Mesothelial cell of epicardium (in vitro differentiated cells): ENCODE data around the gene CCSER1. TPM values are rescaled to one million over a fixed set of nuclear protein-coding genes. Genes with fewer than 3 reads are reported as not detected.
"Not testable (repeated sequence)": the region's sequence is repeated elsewhere in the genome, so short reads cannot be mapped to it uniquely, and the experiment has no call there.

Experiments used
- DNase-seq, 2 experiments: peaks; one replicate each; pipeline ENCODE4 v3.0.0; 2021; ENCODE audit warnings: low spot score in 2 of 2; ENCODE audit not compliant: unreplicated experiment in 2 of 2
- H3K27ac Mint-ChIP-seq: 2 replicates; pipeline ENCODE4 v1.8.0; 2021; ENCODE audit warnings: mixed read lengths
- H3K27me3 Mint-ChIP-seq: 2 replicates; pipeline ENCODE4 v1.8.0; 2021; ENCODE audit warnings: low read depth, mixed read lengths
- H3K36me3 Mint-ChIP-seq: 2 replicates; pipeline ENCODE4 v1.8.0; 2021; ENCODE audit warnings: mixed read lengths
- H3K4me1 Mint-ChIP-seq: 2 replicates; pipeline ENCODE4 v1.8.0; 2021; ENCODE audit warnings: mixed read lengths
- H3K4me3 Mint-ChIP-seq: 2 replicates; pipeline ENCODE4 v1.8.0; 2021; ENCODE audit warnings: mild to moderate bottlenecking, moderate library complexity, mixed read lengths
- H3K9me3 Mint-ChIP-seq: 2 replicates; pipeline ENCODE4 v1.8.0; 2021; ENCODE audit warnings: mixed read lengths
- total RNA-seq: library from RNA; stranded (reverse); gene quantifications from 3 replicates; pipeline ENCODE4 v1.2.1, GENCODE V29; 2021
- TF ChIP-seq, protein P1 (sequence below): fragments of 200-600 bp; sonication (generic); IDR thresholded peaks from one replicate; pipeline ENCODE4 v1.5.0; 2021; ENCODE audit warnings: antibody characterized with exemption; ENCODE audit not compliant: unreplicated experiment

CCSER1 gene
- total RNA-seq, 1 donor from 2014 or later: 7.2 TPM

DNA sequence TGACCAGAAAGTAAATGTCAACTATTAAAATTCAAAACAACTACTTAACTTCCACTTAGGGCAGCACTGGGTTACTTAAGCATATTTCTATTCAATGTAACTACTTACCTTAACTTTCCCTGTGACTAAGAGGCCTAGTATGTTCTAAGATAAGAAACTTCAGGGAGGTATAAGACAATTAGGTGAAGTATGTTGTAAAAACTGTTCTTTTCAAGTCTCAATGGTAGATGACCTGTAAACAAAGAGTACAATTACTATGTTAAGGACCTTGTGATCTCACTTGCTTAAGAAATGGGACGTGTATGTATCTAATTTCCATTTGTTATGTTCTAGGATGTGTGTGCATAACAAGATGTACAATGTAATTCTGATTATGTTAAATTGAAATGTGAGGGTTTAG, 960.5 kb downstream of the CCSER1 start:
- H3K27me3 Mint-ChIP-seq: no peaks in the 10 kb centered on the region
- DNase-seq: no peak
- peaks cover 6% of the 10 kb centered on the region for H3K9me3 Mint-ChIP-seq
- H3K27ac Mint-ChIP-seq: no peak overlapping the region
- H3K4me3 Mint-ChIP-seq: no peak overlapping the region
- peaks cover 21% of the 10 kb centered on the region for H3K4me1 Mint-ChIP-seq
- TF ChIP-seq, protein P1, sequence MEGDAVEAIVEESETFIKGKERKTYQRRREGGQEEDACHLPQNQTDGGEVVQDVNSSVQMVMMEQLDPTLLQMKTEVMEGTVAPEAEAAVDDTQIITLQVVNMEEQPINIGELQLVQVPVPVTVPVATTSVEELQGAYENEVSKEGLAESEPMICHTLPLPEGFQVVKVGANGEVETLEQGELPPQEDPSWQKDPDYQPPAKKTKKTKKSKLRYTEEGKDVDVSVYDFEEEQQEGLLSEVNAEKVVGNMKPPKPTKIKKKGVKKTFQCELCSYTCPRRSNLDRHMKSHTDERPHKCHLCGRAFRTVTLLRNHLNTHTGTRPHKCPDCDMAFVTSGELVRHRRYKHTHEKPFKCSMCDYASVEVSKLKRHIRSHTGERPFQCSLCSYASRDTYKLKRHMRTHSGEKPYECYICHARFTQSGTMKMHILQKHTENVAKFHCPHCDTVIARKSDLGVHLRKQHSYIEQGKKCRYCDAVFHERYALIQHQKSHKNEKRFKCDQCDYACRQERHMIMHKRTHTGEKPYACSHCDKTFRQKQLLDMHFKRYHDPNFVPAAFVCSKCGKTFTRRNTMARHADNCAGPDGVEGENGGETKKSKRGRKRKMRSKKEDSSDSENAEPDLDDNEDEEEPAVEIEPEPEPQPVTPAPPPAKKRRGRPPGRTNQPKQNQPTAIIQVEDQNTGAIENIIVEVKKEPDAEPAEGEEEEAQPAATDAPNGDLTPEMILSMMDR: no peak
- no peaks in the 10 kb centered on the region for H3K36me3 Mint-ChIP-seq

GRCh38 chr4:91089178-91089577, 962.0 kb downstream of the CCSER1 start:
- no peaks in the 10 kb centered on the region for H3K27me3 Mint-ChIP-seq
- peaks cover 23% of the 10 kb centered on the region for H3K4me1 Mint-ChIP-seq
- no peak for DNase-seq
- no peak overlapping the region for H3K27ac Mint-ChIP-seq
- H3K36me3 Mint-ChIP-seq: no peaks in the 10 kb centered on the region
- TF ChIP-seq, protein P1: no peak
- no peak overlapping the region for H3K4me3 Mint-ChIP-seq
- H3K9me3 Mint-ChIP-seq: peaks cover 6% of the 10 kb centered on the region

DNA sequence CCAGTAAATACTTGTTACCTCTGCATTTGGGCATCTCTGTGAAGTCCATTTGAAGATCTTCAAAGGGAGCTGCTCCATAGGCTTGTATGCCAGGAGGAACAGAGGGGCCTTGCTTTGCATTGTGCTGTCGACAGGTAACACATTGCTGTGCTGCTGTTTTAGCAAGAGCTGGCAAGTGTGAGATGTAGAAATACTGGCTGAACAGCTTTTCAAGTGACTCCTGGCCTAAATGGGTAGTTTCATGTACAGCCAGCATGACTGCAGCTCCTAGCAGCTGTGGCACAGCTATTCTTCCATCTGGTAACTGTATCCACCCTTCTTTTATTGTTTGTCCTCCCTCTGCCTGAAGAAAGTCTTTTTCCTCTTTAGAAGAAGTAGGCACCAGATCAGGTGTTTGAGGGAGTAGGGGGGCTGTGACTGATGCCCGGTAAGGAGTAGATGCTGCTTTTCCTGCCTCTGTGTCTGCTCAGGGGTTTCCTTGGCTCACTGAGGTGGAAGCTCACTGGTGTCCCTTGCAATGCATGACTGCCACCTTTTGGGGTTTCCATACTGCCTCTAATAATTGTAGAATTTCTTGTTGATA, 965.3 kb downstream of the CCSER1 start:
- TF ChIP-seq, protein P1: no peak
- H3K36me3 Mint-ChIP-seq: no peaks in the 10 kb centered on the region
- H3K9me3 Mint-ChIP-seq: peaks cover 23% of the 10 kb centered on the region
- H3K27me3 Mint-ChIP-seq: no peaks in the 10 kb centered on the region
- peak overlapping the region; percentile 69 for H3K27ac Mint-ChIP-seq
- H3K4me1 Mint-ChIP-seq: peaks cover 18% of the 10 kb centered on the region
- no peak for DNase-seq
- no peak overlapping the region for H3K4me3 Mint-ChIP-seq

DNA sequence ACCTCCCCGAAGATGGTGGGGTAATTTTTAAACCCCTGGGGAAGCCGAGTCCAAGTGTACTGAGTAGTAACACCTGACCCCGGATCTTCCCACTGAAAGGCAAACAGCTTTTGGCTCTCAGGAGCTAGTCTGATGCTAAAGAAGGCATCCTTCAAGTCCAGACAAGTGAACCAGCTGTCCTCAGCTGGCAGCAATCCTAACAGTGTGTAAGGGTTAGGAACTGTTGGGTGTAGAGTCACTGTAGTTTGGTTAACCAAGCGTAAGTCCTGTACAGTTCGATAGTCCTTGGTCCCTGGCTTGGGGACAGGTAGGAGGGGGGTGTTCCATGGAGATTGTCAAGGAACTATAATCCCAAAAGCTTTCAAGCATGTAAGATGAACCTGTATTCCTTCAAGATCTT, 967.0 kb downstream of the CCSER1 start:
- not testable (repeated sequence) for DNase-seq, H3K4me3 Mint-ChIP-seq, H3K27ac Mint-ChIP-seq, H3K36me3 Mint-ChIP-seq, H3K27me3 Mint-ChIP-seq
- Mint-ChIP-seq H3K4me1 (peaks cover 11% of the 10 kb centered on the region), H3K9me3 (peaks cover 23% of the 10 kb centered on the region)

DNA sequence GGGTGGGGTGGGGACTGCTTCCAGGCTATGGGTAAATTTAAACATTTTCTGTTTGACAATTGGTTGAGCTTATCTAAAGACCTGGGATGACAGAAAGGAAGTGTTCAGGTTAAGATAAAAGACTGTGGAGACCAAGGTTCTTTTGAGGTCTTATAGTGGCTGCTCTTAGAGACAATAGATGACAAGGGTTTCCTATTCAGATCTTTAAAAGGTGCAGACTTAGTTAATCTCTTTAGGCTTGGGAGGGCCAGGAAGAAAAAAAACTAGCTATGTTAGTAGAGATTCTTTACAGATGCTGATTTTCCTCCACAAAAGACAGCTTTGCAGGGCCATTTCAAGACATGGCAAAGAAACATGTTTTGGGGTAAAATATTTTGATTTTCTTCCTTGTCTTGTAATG, 972.5 kb downstream of the CCSER1 start:
- no peak for DNase-seq
- peaks cover 33% of the 10 kb centered on the region for H3K9me3 Mint-ChIP-seq
- H3K27ac Mint-ChIP-seq: no peak overlapping the region
- no peaks in the 10 kb centered on the region for H3K27me3 Mint-ChIP-seq
- TF ChIP-seq, protein P1: no peak
- no peak overlapping the region for H3K4me3 Mint-ChIP-seq
- no peaks in the 10 kb centered on the region for H3K4me1 Mint-ChIP-seq
- peaks cover 7% of the 10 kb centered on the region for H3K36me3 Mint-ChIP-seq

DNA sequence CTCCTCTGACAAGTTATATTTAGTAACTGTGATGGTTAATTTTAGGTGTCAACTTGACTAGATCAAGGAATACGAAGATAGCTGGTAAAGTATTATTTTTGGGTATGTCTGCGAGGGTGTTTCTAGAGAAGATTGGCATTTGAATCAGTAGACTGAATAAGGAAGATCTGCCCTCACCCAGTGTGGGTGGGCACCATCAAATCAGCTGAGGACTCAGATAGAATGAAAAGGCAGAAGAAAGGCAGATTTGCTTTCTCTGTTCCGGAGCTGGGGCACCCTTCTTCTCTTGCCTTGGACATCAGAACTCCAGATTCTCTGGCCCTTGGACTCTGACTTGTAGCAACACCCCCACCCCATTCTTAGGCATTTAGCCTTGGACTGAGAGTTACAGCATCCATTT, 981.6 kb downstream of the CCSER1 start:
- no peaks in the 10 kb centered on the region for H3K27me3 Mint-ChIP-seq
- peaks cover 26% of the 10 kb centered on the region for H3K9me3 Mint-ChIP-seq
- peaks cover 2% of the 10 kb centered on the region for H3K4me1 Mint-ChIP-seq
- peaks cover 10% of the 10 kb centered on the region for H3K36me3 Mint-ChIP-seq
- no peak for DNase-seq
- H3K27ac Mint-ChIP-seq: no peak overlapping the region
- TF ChIP-seq, protein P1: no peak
- no peak overlapping the region for H3K4me3 Mint-ChIP-seq
